GM21576 (cell line): ENCODE data around the gene GPR35.

Source experiments
- ATAC-seq: cut with Tn5 transposase; IDR thresholded peaks from one replicate; pipeline ENCODE4 v1.9.1; 2021; ENCODE audit warnings: mild to moderate bottlenecking, moderate library complexity; ENCODE audit not compliant: unreplicated experiment

The GPR35 gene

GRCh38 chr2:240622531-240623235, 2.6 kb upstream of the GPR35 start:
- no peak for ATAC-seq

- ATAC-seq, result no peak
These were observed 1.7 kb upstream of the GPR35 start for GRCh38 chr2:240623531-240624010.

- no peak for ATAC-seq
These were observed 1.0 kb upstream of the GPR35 start for GRCh38 chr2:240624011-240624949.

GRCh38 chr2:240626531-240627300, 1.4 kb downstream of the GPR35 start:
- no peak for ATAC-seq

- ATAC-seq, result no peak
These were observed 2.6 kb downstream of the GPR35 start for GRCh38 chr2:240627736-240628506.

- ATAC-seq, result no peak
These were observed 3.2 kb downstream of the GPR35 start for GRCh38 chr2:240628507-240628807.

GRCh38 chr2:240628808-240629618, 3.7 kb downstream of the GPR35 start:
- ATAC-seq, result no peak

GRCh38 chr2:240629619-240629967, 4.3 kb downstream of the GPR35 start:
- no peak for ATAC-seq

- ATAC-seq, result no peak
These were observed 4.9 kb downstream of the GPR35 start for GRCh38 chr2:240629968-240630770.

GRCh38 chr2:240630771-240631547, 5.7 kb downstream of the GPR35 start:
- ATAC-seq, result no peak

- no peak for ATAC-seq
These were observed 6.4 kb downstream of the GPR35 start for GRCh38 chr2:240631548-240632305.

GRCh38 chr2:240632306-240632721, 7.0 kb downstream of the GPR35 start:
- ATAC-seq, result no peak

GRCh38 chr2:240635121-240635997, 10.1 kb downstream of the GPR35 start:
- no peak for ATAC-seq

GRCh38 chr2:240635998-240636547, 10.8 kb downstream of the GPR35 start:
- no peak for ATAC-seq

GRCh38 chr2:240636563-240637115, 11.4 kb downstream of the GPR35 start:
- ATAC-seq, result no peak
